Activated CD8-positive, alpha-beta memory T cell treated with anti-CD3 and anti-CD28 coated beads, Interleukin-2, amount 50 U/mL, for 24 hours (primary cell): Measurements from ENCODE around the gene NDUFB11.

Experiments used
- DNase-seq: peaks from one replicate; pipeline ENCODE4 v3.0.0-alpha.2; 2020; ENCODE audit errors: extremely low read depth

NDUFB11 gene

GRCh38 chrX:47144626-47145394, at the start of gene NDUFB11, which contains the start of gene RBM10:
TSS of gene NDUFB11 (minus strand) at chrX:47144702. CDS start at chrX:47144679, 23 bp downstream.
TSS of gene RBM10 (plus strand) at chrX:47145221. CDS start at chrX:47147482, 2,261 bp downstream.
- peak; percentile 78 for DNase-seq

- peak; percentile 74 for DNase-seq
Observed at GRCh38 chrX:47193475-47194193, 49.1 kb upstream of the NDUFB11 start, which contains the start of gene UBA1. TSS of gene UBA1 (plus strand) at chrX:47193829. CDS start at chrX:47198803, 4,974 bp downstream.

DNA sequence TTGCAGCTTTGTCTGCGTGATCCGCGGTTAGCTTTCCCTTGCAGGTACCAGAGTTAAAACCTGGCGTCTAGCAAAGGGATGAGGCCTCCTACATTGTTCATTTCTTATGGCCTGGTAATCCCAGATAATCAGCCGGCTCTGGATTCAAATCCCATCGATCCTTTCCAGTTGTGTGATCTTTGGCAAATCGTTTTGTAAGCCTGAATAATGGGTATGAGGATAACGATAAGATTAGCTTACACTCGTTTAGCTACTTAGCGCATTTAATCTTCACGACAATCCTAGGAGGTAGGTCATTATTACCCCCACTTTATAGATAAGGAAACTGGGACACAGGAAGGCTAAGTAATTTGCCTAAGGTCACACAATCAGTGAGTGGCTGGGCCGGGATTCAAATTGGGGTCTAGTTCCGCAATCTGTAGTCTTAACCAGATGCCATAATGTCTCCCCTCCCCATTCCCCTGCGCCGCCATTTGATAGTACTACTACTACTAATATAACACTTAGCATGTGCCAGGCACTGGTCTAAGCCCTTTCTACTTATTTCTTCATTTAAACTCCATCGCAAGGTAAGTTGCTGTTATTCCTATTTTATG, 47.4 kb upstream of the NDUFB11 start:
- no peak for DNase-seq

- no peak for DNase-seq
Observed at GRCh38 chrX:47191331-47191730, 46.8 kb upstream of the NDUFB11 start.

- DNase-seq = peak; percentile 67
Observed at GRCh38 chrX:47190445-47191269, 46.2 kb upstream of the NDUFB11 start.

GRCh38 chrX:47189906-47190305, 45.4 kb upstream of the NDUFB11 start:
- DNase-seq = no peak

GRCh38 chrX:47187106-47187677, 42.7 kb upstream of the NDUFB11 start:
- DNase-seq = no peak

DNA sequence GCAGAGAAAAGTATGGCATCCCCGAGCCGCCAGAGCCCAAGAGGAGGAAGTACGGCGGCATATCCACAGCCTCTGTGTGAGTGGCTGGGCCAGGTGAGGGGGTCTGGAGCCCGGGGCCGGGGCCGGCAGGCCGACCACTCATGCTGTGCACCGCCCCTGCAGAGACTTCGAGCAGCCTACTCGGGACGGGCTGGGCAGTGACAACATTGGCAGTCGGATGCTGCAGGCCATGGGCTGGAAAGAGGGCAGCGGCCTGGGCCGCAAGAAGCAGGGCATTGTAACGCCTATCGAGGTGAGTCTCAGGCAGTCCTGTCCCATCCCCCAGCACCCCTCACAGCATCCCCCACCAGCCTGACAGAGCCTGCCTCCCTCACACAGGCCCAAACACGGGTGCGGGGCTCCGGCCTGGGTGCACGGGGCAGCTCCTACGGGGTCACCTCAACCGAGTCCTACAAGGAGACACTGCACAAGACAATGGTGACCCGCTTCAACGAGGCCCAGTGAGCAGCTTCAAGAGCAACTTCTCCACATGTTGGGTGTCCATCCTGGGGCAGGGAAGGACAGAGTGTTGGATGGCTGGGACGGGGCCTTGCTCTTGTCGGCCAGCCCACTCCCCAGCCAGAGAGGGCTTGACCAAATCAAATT, 41.7 kb upstream of the NDUFB11 start:
- DNase-seq = no peak

DNA sequence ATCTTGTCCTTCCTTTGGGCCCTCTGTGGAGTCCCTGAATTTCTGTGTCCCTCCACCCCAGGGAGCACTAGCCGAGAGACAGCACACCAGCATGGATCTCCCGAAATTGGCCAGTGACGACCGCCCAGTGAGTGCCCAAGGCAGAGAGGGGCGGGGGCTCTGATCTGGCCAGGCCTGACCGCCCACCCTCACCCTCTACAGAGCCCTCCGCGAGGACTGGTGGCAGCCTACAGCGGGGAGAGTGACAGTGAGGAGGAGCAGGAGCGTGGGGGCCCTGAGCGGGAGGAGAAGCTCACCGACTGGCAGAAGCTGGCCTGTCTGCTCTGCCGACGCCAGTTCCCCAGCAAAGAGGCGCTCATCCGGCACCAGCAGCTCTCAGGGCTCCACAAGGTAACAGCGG, 40.7 kb upstream of the NDUFB11 start:
- DNase-seq = no peak

- DNase-seq = no peak
Observed at GRCh38 chrX:47184486-47184885, 40.0 kb upstream of the NDUFB11 start.

DNA sequence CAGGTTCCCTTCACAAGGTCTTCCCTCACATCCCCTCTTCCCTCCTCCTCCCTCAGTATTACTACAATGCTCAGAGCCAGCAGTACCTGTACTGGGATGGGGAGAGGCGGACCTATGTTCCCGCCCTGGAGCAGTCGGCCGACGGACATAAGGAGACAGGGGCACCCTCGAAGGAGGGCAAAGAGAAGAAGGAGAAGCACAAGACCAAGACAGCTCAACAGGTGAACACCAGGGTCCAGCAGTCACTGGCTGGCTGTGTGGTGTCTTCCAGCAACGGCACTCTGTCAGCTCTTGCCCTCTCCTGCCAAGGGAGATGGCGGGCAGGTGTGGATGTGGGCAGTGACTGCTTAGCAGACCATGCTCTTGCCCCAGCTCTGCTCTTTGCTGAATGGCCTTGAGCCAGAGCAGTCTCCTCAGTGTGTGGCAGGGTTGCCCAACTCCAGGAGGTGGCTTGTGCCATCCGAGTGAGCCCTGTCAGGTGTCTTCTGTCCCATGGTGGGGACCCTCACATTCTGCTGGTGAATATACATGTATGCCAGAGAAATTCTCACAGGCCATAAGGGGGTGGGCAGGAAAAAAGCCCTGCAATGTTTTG, 37.7 kb upstream of the NDUFB11 start:
- no peak for DNase-seq

- no peak for DNase-seq
Observed at GRCh38 chrX:47181301-47181700, 36.8 kb upstream of the NDUFB11 start.

DNA sequence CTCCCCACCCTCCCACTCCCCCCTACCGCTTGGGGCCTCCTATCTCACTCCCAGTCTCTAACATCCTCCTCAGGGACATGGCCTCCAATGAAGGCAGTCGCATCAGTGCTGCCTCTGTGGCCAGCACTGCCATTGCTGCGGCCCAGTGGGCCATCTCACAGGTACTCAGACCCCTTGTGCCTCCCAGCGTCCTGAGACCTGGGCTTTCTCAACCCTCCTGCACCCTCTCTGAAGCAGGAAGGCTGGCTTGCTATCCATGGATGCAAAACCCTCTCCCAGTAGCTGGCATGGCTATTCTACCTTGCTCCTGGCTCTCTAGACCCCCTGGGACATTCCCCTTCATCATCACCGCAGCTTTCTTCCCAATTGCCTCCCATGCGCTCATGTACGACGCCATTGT, 35.8 kb upstream of the NDUFB11 start:
- DNase-seq = no peak

- DNase-seq = no peak
Observed at GRCh38 chrX:47179928-47180255, 35.4 kb upstream of the NDUFB11 start.

DNA sequence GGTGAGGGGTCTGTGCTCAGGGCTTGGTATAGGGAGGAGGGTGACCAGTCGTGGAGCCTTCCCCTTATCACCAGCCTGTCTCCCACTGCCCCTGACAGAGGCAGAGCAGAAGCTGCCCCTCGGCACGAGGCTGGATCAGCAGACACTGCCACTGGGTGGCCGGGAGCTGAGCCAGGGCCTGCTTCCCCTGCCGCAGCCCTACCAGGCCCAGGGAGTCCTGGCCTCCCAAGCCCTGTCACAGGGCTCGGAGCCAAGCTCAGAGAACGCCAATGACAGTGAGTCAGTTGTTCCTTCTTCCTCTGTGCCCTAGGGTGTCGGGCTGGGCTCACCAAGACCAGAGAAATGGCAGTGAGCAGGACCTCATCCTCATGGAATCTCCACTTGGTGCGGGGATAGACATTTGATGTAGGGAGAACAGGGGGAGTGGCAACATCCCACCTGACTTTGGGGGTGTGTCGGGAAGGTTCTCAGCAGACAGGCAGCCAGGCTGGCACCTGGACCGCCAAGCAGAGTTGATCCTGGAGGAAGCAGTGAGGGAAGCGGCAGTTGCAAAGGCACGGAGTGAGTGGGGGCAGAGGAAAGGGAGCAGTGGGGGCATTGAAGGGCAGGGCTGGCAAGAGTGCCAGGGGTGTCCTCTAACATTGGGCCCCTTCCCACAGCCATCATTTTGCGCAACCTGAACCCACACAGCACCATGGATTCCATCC, 34.9 kb upstream of the NDUFB11 start:
- DNase-seq = no peak

GRCh38 chrX:47178337-47178736, 33.8 kb upstream of the NDUFB11 start:
- DNase-seq = no peak

DNA sequence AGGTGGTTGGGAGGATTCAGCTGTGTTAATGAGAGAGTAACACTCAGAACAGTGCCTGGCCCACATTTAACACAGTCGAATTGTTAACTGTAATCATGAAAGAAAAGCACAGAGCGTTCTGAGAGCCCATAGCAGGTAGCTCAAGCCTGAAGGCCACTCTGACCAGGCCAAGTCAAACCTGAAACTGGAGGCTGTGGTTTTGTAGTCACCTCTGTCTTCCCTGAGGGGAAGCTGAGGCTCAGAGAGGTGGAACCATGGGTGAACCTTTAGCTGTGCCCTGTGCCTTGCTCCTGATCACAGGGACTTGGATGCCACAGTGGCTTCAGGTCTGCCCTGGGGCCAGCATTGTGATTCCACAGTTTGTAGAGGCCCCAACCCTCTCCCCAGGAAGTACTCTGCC, 32.6 kb upstream of the NDUFB11 start:
- no peak for DNase-seq

DNA sequence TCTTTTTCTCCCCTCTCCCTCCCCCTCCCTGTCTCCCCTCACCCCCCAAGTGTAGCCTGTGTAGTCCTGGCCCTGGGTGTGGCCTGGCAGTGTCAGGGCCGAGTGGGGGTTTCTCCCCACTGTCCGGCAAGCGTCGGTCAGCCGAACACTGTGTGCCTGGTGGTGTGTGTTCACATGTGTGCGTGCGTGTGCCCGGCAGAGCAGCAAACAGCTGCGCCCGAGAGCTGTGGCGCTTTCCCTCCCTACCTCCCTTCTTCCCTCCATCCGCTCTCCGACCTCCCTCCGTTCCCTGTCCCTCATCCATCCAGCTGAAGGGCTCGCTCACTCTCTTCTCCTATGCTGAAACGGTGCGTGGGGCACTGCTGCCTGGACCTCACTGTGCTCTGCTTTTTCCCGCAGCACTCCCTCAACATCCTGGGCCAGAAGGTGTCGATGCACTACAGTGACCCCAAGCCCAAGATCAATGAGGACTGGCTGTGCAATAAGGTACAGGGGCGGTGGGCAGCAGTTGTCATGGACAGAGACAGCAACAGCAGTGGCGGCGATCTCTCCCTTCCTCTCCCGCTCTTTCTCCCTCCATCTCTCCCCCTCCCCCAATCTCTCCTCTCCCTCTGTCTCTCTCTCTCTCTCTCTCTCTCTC, 31.7 kb upstream of the NDUFB11 start:
- no peak for DNase-seq

DNA sequence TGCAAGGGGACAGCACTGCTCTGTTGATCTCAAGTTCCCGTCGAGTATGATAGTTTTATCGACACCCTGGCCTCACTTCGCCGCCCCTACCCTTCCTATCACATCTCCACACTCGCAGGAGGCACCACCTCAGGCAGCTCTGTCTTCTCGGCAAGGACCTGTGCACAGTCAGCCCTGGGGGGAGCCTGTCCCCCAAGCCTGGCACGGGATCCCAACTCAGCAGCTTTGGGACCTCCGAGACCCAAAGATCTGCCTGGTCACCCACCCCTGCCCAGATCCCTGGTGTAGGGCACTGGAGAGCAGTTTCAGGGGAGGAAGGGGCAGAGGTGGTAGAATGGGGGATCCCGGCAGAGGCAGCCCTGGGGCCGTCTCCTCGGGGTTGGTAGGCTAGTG, 31.1 kb upstream of the NDUFB11 start:
- DNase-seq = no peak
